Body of pancreas (tissue), 4 donors: ENCODE data around the gene CLCN5.

ENCODE experiments used
- CTCF ChIP-seq, 7 experiments: fragments of 450-650 bp in 4 of 7; fragments of 200-600 bp in 3 of 7; sonication (generic) in 3 of 7; IDR thresholded peaks; one replicate each; pipeline ENCODE4 v1.5.1; 2016 to 2019; ENCODE audit warnings: antibody characterized with exemption in 7 of 7
- POLR2A ChIP-seq, 3 donors: fragments of 450-650 bp; IDR thresholded peaks; one replicate each; pipeline ENCODE4 v1.6.1; 2016; ENCODE audit warnings: antibody characterized with exemption in 3 of 3, mild to moderate bottlenecking in 2 of 3

- TF ChIP-seq CTCF (IDR thresholded peaks at IDR 0.05) = no peak
- TF ChIP-seq POLR2A (IDR thresholded peaks at IDR 0.05) = no peak
These were observed 27.6 kb downstream of the CLCN5 start for GRCh38 chrX:49949961-49950360.
